Inflammatory macrophage treated with lipopolysaccharide for 4 hours (primary cell): Measurements from ENCODE around the gene CAMTA1.

ENCODE experiments used
- DNase-seq: peaks from one replicate; pipeline ENCODE4 v3.0.0-alpha.2; 2020

The CAMTA1 gene

GRCh38 chr1:7613106-7613850 is 828.0 kb downstream of the CAMTA1 start:
- DNase-seq, result no peak

DNA sequence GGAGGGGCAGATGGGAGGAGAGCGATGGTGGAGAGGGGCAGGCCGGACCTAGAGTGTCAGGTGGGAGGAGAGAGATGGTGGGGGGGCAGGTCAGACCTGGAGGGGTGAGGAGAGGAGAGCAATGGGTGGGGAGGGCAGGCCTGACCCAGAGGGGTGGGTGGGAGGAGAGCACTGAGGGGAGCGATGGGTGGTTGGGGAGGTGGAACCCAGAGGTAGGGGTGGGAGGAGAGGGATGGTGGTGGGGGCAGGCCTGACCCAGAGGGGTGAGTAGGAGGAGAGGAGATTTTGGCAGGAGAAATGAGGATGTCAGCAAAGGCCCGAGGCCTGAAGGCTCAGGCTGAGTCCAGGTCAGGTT is 828.6 kb downstream of the CAMTA1 start:
- DNase-seq, result no peak

DNA sequence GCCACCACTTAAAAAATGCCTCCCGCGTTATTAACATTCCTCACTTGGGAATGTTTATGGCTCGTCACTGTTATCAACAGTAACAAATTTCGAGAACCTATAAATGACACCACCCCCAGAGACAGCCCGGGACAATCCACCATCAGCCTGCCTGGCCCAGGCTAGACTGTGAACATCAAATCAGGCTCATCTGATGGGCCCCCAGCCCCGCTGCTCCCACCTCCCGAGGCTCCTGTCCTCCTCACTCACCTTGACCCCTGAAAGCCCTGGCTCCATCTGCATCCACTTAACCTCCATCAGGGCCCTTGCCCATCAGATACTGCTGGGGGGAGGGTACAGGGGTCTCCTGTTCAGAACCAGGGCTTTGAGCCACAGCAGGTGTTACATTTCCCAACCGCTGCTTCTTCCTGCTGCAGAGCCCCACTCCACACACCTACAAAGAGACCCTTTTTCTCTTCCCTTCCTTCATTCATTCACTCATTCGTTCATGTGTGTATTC is 829.4 kb downstream of the CAMTA1 start:
- DNase-seq, result no peak

GRCh38 chr1:7615138-7615537 is 829.9 kb downstream of the CAMTA1 start:
- no peak for DNase-seq

- DNase-seq, result no peak
These were observed 831.0 kb downstream of the CAMTA1 start for GRCh38 chr1:7616076-7616832.

GRCh38 chr1:7616953-7617352 is 831.7 kb downstream of the CAMTA1 start:
- DNase-seq, result no peak

DNA sequence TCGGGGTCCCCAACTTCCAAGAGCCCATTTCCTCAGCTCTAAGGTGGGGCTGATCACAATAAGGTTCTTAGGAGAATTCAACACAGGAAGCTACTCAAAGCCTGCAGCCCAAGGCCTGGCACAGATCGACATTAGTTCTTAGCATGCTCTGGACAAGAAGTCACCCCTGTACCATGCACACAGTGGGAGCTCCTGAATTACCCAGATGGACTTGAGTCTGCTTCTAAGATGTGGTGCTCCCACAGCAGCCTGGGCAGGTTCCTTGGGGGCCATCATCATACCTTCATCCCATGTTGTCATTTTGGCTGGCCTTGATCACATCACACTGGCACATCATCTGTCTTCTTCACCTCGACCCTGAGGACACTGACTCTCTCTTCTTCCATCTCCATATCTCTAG is 832.6 kb downstream of the CAMTA1 start:
- DNase-seq, result no peak

DNA sequence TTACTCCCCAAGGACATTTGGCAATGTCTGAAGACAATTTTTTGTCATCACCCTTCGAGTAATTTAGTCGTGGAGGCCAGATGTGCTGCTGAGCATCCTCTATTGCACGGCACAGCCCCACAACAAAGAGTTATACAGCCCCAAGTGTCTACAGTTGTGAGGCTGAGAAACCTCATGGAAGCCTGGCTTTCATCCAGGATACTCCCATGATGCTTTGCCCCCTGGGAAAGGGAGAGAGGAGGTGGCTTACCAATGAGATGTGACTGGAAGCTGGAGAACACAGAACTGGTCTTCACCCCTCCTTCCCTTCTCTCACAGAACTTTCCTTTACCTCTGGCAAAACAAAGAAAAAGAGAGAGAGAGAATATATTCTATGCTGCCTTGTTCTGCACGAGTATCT is 834.9 kb downstream of the CAMTA1 start:
- no peak for DNase-seq

- DNase-seq, result no peak
These were observed 836.3 kb downstream of the CAMTA1 start for GRCh38 chr1:7621334-7622219.

DNA sequence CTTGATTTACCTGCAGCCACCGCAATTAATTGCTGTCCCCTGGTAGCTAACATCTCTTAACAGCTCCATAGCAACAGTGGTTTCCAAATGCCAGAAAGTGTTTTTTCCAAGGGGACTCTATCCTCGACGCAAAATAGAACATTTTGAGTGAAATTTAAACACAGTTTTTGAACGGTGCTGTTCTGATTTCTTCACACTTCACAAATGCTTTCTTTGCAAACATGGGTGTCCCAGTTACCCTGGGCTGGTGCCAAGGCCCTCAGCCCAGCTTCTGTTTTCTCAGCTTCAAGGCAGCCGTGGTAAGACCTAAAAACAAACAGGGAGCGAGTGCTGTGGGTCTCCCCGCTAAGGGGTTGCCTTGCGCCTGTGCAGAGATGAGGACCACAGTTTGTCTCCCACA is 838.6 kb downstream of the CAMTA1 start:
- DNase-seq, result no peak

DNA sequence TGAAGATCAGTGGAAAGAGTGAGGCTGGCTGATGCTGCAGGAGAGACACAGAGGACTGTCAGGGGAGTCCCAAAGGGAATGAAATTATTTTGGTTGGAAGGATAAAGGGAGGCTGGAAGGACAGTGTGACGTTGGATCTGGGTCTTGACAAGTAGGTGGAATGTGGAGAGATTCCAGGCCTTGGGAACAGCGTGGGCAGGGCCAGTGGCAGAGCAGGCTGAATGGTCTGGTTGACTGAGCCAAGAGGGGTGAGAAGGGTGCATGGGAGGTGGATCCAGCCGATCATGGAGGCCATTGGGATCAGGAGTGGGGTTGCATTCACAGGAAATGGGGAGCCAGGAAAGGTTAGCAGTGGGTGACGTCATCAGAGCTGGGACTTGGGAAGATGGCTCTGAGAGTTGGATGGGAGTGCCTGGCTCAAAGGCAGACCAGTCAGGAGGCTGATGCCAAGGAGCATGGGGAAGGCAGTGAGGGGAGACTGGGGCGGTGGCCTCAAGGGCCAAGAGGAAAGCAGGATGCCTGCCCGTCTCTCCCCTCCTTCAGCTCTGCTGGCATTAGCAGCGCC is 839.6 kb downstream of the CAMTA1 start:
- DNase-seq, result no peak

GRCh38 chr1:7625401-7625800 is 840.1 kb downstream of the CAMTA1 start:
- DNase-seq, result no peak

DNA sequence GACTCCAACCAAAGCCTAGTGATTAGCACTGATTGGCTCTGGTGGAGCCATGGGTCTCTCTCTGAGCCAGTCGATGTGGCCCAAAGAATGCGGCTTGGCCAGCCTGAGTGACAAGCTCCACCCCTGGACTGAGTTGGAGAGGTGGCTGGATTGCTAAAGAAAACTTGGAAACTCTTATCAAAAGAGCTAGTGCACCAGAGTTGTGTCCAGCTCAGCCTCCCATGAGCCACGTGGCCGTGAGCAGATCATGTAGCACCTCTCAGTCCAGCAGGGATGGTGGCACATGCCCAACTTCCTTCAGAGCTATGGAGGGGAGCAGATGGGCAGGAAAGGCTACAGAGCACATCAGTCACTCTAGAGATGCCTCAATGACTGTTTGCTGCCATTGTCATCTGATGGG is 843.0 kb downstream of the CAMTA1 start:
- no peak for DNase-seq

DNA sequence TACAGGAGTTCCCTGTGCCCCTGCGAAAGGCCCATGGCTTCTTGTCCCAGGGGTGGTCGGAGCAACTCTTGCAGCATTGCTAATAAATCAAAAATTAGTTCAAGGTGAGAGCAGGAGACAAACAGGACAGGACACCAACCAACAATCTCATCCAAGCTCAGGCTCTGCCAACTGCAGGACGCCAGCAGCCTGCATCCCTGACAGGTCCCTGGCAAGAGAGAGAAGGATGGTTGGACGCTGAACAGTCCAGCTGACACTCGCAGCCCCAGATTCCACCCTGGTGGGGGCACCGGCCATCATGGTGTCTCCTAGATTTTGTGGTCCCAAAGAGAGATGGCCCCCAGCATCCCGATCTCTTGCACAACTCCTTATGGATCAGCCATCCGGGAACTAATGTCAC is 843.8 kb downstream of the CAMTA1 start:
- no peak for DNase-seq

DNA sequence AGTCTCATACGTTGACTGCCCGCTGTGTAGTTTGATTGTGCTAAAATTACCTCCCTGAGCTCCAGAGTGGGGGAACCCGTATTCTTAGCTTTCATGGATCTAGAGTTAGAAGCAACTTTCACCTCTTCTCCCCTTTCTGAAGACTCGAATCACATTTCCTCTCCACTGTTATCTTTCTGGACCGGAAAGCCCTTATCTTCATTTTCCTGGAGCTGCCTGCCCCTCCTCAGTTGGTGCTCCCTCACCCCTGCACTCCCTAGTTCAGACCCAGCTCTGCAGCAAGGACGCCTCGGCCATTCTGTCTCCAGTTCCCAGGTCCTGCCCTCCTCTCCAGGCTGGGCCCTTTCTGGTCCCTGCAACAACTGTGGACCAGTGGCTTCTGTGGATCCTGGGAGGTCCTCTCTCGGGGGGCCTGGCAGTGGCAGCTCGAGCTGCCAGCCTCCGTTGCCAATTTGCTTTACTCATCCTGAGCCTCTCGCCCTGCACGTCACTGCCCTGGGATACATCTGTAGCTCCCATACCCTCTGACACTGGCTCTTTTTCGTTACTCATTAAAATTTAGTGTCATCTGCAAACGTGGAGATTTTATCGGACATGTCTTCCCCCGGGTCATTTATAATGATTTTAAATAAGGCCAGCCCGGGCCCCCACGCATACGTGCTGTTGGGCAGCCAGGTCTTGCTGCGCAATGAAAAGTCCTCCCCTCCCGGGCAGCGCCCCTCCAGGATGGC is 844.4 kb downstream of the CAMTA1 start:
- DNase-seq, result no peak

GRCh38 chr1:7630378-7630777 is 845.1 kb downstream of the CAMTA1 start:
- no peak for DNase-seq

DNA sequence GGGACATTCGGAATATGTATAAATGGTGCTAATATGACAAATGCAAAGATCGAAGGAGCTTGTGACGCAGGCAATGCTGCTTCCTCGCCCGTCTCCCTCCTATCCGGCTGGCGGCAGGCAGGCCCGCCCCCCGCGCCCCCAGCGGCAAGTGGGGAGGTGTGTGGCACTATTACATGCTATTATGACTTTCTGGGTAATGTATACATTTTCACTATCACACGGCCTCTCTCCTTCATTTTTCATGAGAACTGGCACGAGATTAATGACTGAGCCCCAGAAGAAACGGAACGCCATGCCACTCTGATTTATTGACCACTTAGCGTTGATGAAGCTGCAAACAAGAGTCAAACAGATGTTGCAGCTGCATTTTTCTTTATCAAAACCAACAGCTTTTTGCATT is 846.9 kb downstream of the CAMTA1 start:
- DNase-seq, result no peak

DNA sequence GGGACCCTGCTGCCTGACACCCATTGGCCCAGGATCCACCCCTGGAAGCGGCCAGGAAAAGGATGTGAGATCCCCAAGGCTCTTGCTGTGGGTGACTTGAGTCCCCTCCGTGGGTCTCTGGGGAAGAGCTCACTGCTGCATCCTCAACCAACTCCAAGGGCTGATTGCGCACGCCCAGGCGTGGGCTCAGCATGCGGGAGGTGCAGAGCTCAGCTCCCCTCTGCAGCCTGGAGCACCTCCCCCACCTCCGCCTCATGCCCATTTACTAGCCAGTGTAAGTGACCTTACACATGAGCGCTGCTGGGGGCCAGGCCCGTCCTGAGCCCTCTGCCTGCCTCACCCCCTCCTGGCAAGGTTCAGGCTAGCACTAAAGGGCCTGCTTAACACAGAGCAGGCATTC is 847.4 kb downstream of the CAMTA1 start:
- DNase-seq, result no peak

GRCh38 chr1:7633506-7634245 is 848.4 kb downstream of the CAMTA1 start:
- no peak for DNase-seq

DNA sequence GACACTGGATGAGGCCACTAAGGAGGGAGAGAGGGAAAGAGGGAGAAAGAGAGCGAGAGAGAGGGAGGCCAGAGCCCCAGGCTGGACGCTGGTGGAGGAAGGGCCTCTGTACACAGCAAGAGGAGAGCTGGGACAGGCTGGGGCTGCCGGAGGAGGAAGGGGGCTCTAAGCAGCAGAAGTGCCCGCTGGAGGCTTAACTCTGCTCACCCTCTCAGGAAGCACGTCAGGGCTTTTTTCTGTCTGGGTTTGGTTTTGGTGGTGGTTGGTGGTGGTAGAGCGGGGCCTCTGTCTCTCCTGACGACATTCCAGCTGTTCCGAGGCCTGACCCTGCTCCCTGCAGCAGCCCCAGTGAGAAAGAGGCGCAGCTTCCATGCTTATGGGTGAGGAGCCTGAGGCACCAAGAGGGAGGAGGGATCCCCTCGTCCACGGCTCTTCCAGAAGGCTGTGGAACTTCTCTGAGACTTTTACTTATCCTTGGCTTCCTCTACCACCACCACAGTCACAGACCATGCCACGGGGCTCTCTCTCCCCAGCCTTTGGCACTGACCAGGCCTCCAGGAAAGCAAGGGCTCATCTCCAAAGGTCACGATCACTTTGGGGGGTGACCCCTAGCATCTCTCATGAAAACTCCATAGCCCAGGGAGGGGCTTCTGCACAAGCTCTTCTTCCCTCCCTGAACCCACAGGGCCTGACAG is 849.4 kb downstream of the CAMTA1 start:
- no peak for DNase-seq
